ENCODE measurements around the gene HSD17B12. TPM values are rescaled to one million over a fixed set of nuclear protein-coding genes. Genes with fewer than 3 reads are reported as not detected.

Gene HSD17B12
- total RNA-seq, 4 donors from 2014 or later: 38.8 to 52.7 (median 41.8) TPM

GRCh38 chr11:43861141-43861540 is 180.6 kb downstream of the HSD17B12 start:
- H3K27me3 ChIP-seq: no peaks in the 10 kb centered on the region
- H3K4me3 ChIP-seq: no peak overlapping the region
- no peak for TF ChIP-seq CTCF (IDR thresholded peaks at IDR 0.05)
- no peak for TF ChIP-seq POLR2A (IDR thresholded peaks at IDR 0.05; ENCODE audit: low read depth)
- TF ChIP-seq EP300 (IDR thresholded peaks at IDR 0.05): no peak
- no peak for TF ChIP-seq POLR2AphosphoS5 (IDR thresholded peaks at IDR 0.05)
- peaks cover 0 to 8% (median 0%) of the 10 kb centered on the region in 4 donors for H3K9me3 ChIP-seq
- H3K4me1 ChIP-seq: no peaks in the 10 kb centered on the region
- peaks cover 0 to 7% (median 2%) of the 10 kb centered on the region in 4 donors for H3K36me3 ChIP-seq
- 83% methylated on average over 2 of the region's 2 CpGs for WGBS
- DNase-seq (ENCODE audit: extremely low spot score): no peak
- H3K27ac ChIP-seq (replicated peaks in 1 of 4): no peak overlapping the region
- intact Hi-C loops (cut with DNase I): no loop called here

- no peak for TF ChIP-seq POLR2A (IDR thresholded peaks at IDR 0.05; ENCODE audit: low read depth)
- Histone ChIP-seq H3K27me3 (peaks cover 0 to 11% (median 0%) of the 10 kb centered on the region in 4 donors), H3K9me3 (no peaks in the 10 kb centered on the region), H3K4me1 (no peaks in the 10 kb centered on the region), H3K4me3 (no peak overlapping the region), H3K27ac (replicated peaks in 1 of 4) (no peak overlapping the region), H3K36me3 (no peaks in the 10 kb centered on the region)
- WGBS: 73% methylated on average over 2 of the region's 2 CpGs
- DNase-seq (ENCODE audit: extremely low spot score): no peak
- intact Hi-C loops (cut with DNase I): no loop called here
Observed at GRCh38 chr11:43866520-43866919, 186.0 kb downstream of the HSD17B12 start.

- H3K36me3 ChIP-seq: no peaks in the 10 kb centered on the region
- no peak for TF ChIP-seq POLR2A (IDR thresholded peaks at IDR 0.05; ENCODE audit: low read depth)
- TF ChIP-seq POLR2AphosphoS5 (IDR thresholded peaks at IDR 0.05): no peak
- TF ChIP-seq CTCF (IDR thresholded peaks at IDR 0.05): no peak
- TF ChIP-seq EP300 (IDR thresholded peaks at IDR 0.05): no peak
- intact Hi-C loops (cut with DNase I): no loop called here
Observed at GRCh38 chr11:43866969-43867368, 186.4 kb downstream of the HSD17B12 start.

GRCh38 chr11:43868852-43869567 is 188.5 kb downstream of the HSD17B12 start:
- DNase-seq (ENCODE audit: extremely low spot score): no peak
- Histone ChIP-seq H3K36me3 (no peaks in the 10 kb centered on the region), H3K27ac (replicated peaks in 1 of 4) (no peak overlapping the region), H3K9me3 (no peaks in the 10 kb centered on the region), H3K4me1 (no peaks in the 10 kb centered on the region), H3K4me3 (no peak overlapping the region), H3K27me3 (peaks cover 0 to 35% (median 0%) of the 10 kb centered on the region in 4 donors)
- intact Hi-C loops (cut with DNase I): no loop called here
- no peak for TF ChIP-seq POLR2A (IDR thresholded peaks at IDR 0.05; ENCODE audit: low read depth)
- 47% methylated on average over 5 of the region's 5 CpGs for WGBS

More at GRCh38 chr11:43866969-43867368, 186.4 kb downstream of the HSD17B12 start:
- H3K27me3 ChIP-seq: peaks cover 0 to 15% (median 0%) of the 10 kb centered on the region in 4 donors
- no peaks in the 10 kb centered on the region for H3K4me1 ChIP-seq
- no peak for DNase-seq (ENCODE audit: extremely low spot score)
- H3K4me3 ChIP-seq: no peak overlapping the region
- no peaks in the 10 kb centered on the region for H3K9me3 ChIP-seq
- no peak overlapping the region for H3K27ac ChIP-seq (replicated peaks in 1 of 4)

- H3K27ac ChIP-seq (replicated peaks in 1 of 4): no peak overlapping the region
- H3K27me3 ChIP-seq: peaks cover 0 to 53% (median 0%) of the 10 kb centered on the region in 4 donors
- H3K9me3 ChIP-seq: no peaks in the 10 kb centered on the region
- H3K4me3 ChIP-seq: no peak overlapping the region
- 82% methylated on average over 2 of the region's 2 CpGs for WGBS
- intact Hi-C loops (cut with DNase I): no loop called here
- no peak for DNase-seq (ENCODE audit: extremely low spot score)
- TF ChIP-seq POLR2AphosphoS5 (IDR thresholded peaks at IDR 0.05): no peak
- TF ChIP-seq EP300 (IDR thresholded peaks at IDR 0.05): no peak
- TF ChIP-seq POLR2A (IDR thresholded peaks at IDR 0.05; ENCODE audit: low read depth): no peak
- TF ChIP-seq CTCF (IDR thresholded peaks at IDR 0.05): no peak
- no peaks in the 10 kb centered on the region for H3K4me1 ChIP-seq
- H3K36me3 ChIP-seq: no peaks in the 10 kb centered on the region
Observed at GRCh38 chr11:43871051-43871450, 190.5 kb downstream of the HSD17B12 start.
